Pulmonary artery endothelial cell (primary cell): Measurements from ENCODE around the gene DNAJB6. TPM values are rescaled to one million over a fixed set of nuclear protein-coding genes. Genes with fewer than 3 reads are reported as not detected.

Experiments used
- DNase-seq: peaks from one replicate; pipeline ENCODE4 v3.0.0-alpha.2; 2011; ENCODE audit warnings: low read depth, low spot score
- total RNA-seq: library from RNA; depleted of rRNA; stranded (reverse); fragments of >200 nt; gene quantifications from 2 replicates; pipeline ENCODE4 v1.2.3, GENCODE V29; 2014

The DNAJB6 gene
- total RNA-seq, 1 donor from 2014 or later, result 104 TPM

- no peak for DNase-seq
Measured at GRCh38 chr7:157465891-157466866, 129.4 kb downstream of the DNAJB6 start.

- no peak for DNase-seq
Measured at GRCh38 chr7:157466867-157467261, 130.1 kb downstream of the DNAJB6 start.

Other genes starting within 250 kb of the DNAJB6 start
- gene UBE3C, start 198.1 kb upstream of the DNAJB6 start, total RNA-seq, result 115 and 117 TPM in 2 replicates